Osteocyte (in vitro differentiated cells): ENCODE measurements around the gene NBEA. TPM values are rescaled to one million over a fixed set of nuclear protein-coding genes. Genes with fewer than 3 reads are reported as not detected.

Experiments used
- DNase-seq: peaks from one replicate; pipeline ENCODE4 v3.0.0; 2021; ENCODE audit warnings: mixed read lengths; ENCODE audit not compliant: unreplicated experiment; ENCODE audit errors: extremely low spot score
- H3K27ac Mint-ChIP-seq: one replicate; pipeline ENCODE4 v1.8.0; 2021; ENCODE audit warnings: mild to moderate bottlenecking, mixed read lengths; ENCODE audit not compliant: unreplicated experiment
- H3K27me3 Mint-ChIP-seq: one replicate; pipeline ENCODE4 v1.8.0; 2021; ENCODE audit warnings: mixed read lengths; ENCODE audit not compliant: unreplicated experiment
- H3K36me3 Mint-ChIP-seq: one replicate; pipeline ENCODE4 v1.8.0; 2021; ENCODE audit warnings: mixed read lengths; ENCODE audit not compliant: unreplicated experiment
- H3K4me1 Mint-ChIP-seq: one replicate; pipeline ENCODE4 v1.8.0; 2021; ENCODE audit warnings: mixed read lengths; ENCODE audit not compliant: unreplicated experiment
- H3K4me3 Mint-ChIP-seq: one replicate; pipeline ENCODE4 v1.8.0; 2021; ENCODE audit warnings: mild to moderate bottlenecking, moderate library complexity, mixed read lengths; ENCODE audit not compliant: unreplicated experiment
- H3K9me3 Mint-ChIP-seq: one replicate; pipeline ENCODE4 v1.8.0; 2021; ENCODE audit warnings: mixed read lengths; ENCODE audit not compliant: unreplicated experiment
- CTCF ChIP-seq: fragments of 200-600 bp; sonication (generic); IDR thresholded peaks from 2 replicates; pipeline ENCODE4 v1.5.0; 2021; ENCODE audit warnings: antibody characterized with exemption, mild to moderate bottlenecking, moderate library complexity
- total RNA-seq: library from RNA; stranded (reverse); gene quantifications from 2 replicates; pipeline ENCODE4 v1.2.1, GENCODE V29; 2021

Gene NBEA
- total RNA-seq, 1 donor from 2014 or later = 10.9 TPM

GRCh38 chr13:35552172-35552844, 610.2 kb downstream of the NBEA start:
- no peak overlapping the region for H3K27ac Mint-ChIP-seq
- no peaks in the 10 kb centered on the region for H3K27me3 Mint-ChIP-seq
- no peak for DNase-seq
- no peak overlapping the region for H3K4me3 Mint-ChIP-seq
- no peaks in the 10 kb centered on the region for H3K36me3 Mint-ChIP-seq
- H3K9me3 Mint-ChIP-seq = no peaks in the 10 kb centered on the region
- TF ChIP-seq CTCF = no peak
- peaks cover 10% of the 10 kb centered on the region for H3K4me1 Mint-ChIP-seq

GRCh38 chr13:35554972-35555623, 613.0 kb downstream of the NBEA start:
- no peak overlapping the region for H3K4me3 Mint-ChIP-seq
- TF ChIP-seq CTCF = no peak
- no peaks in the 10 kb centered on the region for H3K9me3 Mint-ChIP-seq
- no peaks in the 10 kb centered on the region for H3K4me1 Mint-ChIP-seq
- H3K27me3 Mint-ChIP-seq = no peaks in the 10 kb centered on the region
- H3K27ac Mint-ChIP-seq = no peak overlapping the region
- no peaks in the 10 kb centered on the region for H3K36me3 Mint-ChIP-seq
- DNase-seq = no peak

- Mint-ChIP-seq H3K27me3 (no peaks in the 10 kb centered on the region), H3K36me3 (no peaks in the 10 kb centered on the region), H3K4me1 (no peaks in the 10 kb centered on the region), H3K4me3 (no peak overlapping the region), H3K27ac (no peak overlapping the region), H3K9me3 (no peaks in the 10 kb centered on the region)
- DNase-seq = no peak
- TF ChIP-seq CTCF = no peak
Measured at GRCh38 chr13:35557475-35557874, 615.4 kb downstream of the NBEA start.

GRCh38 chr13:35561540-35561939, 619.5 kb downstream of the NBEA start:
- Mint-ChIP-seq H3K36me3 (no peaks in the 10 kb centered on the region), H3K27me3 (no peaks in the 10 kb centered on the region), H3K27ac (no peak overlapping the region), H3K4me1 (no peaks in the 10 kb centered on the region), H3K9me3 (no peaks in the 10 kb centered on the region), H3K4me3 (no peak overlapping the region)
- no peak for TF ChIP-seq CTCF
- no peak for DNase-seq

GRCh38 chr13:35565273-35565672, 623.2 kb downstream of the NBEA start:
- Mint-ChIP-seq H3K9me3 (no peaks in the 10 kb centered on the region), H3K4me1 (no peaks in the 10 kb centered on the region), H3K27me3 (no peaks in the 10 kb centered on the region), H3K36me3 (no peaks in the 10 kb centered on the region), H3K4me3 (no peak overlapping the region), H3K27ac (no peak overlapping the region)
- no peak for TF ChIP-seq CTCF
- no peak for DNase-seq
